Karpas-422 (cell line): ENCODE measurements around the gene KCTD16. TPM values are rescaled to one million over a fixed set of nuclear protein-coding genes. Genes with fewer than 3 reads are reported as not detected.
A peak's percentile ranks its signal among the peaks of the same experiment; 100 is the strongest.

Experiments used
- DNase-seq: peaks from one replicate; pipeline ENCODE4 v3.0.0-alpha.2; 2015
- H2AFZ ChIP-seq: fragments of 200-600 bp; sonication (generic); 2 replicates; pipeline ENCODE4 v1.6.1; 2014; ENCODE audit warnings: antibody characterized with exemption, low read length, mixed read lengths
- H3K27ac ChIP-seq: fragments of 200-600 bp; sonication (generic); 2 replicates; pipeline ENCODE4 v1.5.1; 2014; ENCODE audit warnings: mild to moderate bottlenecking, low read length, moderate library complexity
- H3K27me3 ChIP-seq: fragments of 200-600 bp; sonication (generic); 2 replicates; pipeline ENCODE4 v1.6.1; 2014; ENCODE audit warnings: low read length, mixed read lengths
- H3K36me3 ChIP-seq: fragments of 200-600 bp; sonication (generic); 2 replicates; pipeline ENCODE4 v1.6.1; 2014; ENCODE audit warnings: low read length, mixed read lengths; ENCODE audit not compliant: insufficient read depth
- H3K4me1 ChIP-seq: fragments of 200-600 bp; sonication (generic); 2 replicates; pipeline ENCODE4 v1.6.1; 2014; ENCODE audit warnings: mild to moderate bottlenecking, low read length, mixed read lengths
- H3K4me2 ChIP-seq: fragments of 200-600 bp; sonication (generic); 2 replicates; pipeline ENCODE4 v1.6.1; 2014; ENCODE audit warnings: low read length, low read depth, mild to moderate bottlenecking; ENCODE audit not compliant: poor library complexity, severe bottlenecking
- H3K4me3 ChIP-seq: fragments of 200-600 bp; sonication (generic); 2 replicates; pipeline ENCODE4 v1.5.1; 2014; ENCODE audit warnings: mild to moderate bottlenecking, antibody characterized with exemption, low read length, mixed read lengths
- H3K79me2 ChIP-seq: fragments of 200-600 bp; sonication (generic); 2 replicates; pipeline ENCODE4 v1.6.1; 2014; ENCODE audit warnings: mild to moderate bottlenecking, low read length, mixed read lengths
- H3K9ac ChIP-seq: fragments of 200-600 bp; sonication (generic); 2 replicates; pipeline ENCODE4 v1.6.0; 2014; ENCODE audit warnings: low read length
- H3K9me2 ChIP-seq: fragments of 200-600 bp; sonication (generic), shearing (Covaris generic); replicated peaks from 2 replicates; pipeline ENCODE4 v1.6.0; 2014; ENCODE audit warnings: mild to moderate bottlenecking, low read length, moderate library complexity; ENCODE audit not compliant: insufficient read depth
- H3K9me3 ChIP-seq: fragments of 300-700, 200-600 bp; sonication (generic); 2 replicates; pipeline ENCODE4 v1.6.1; 2014; ENCODE audit warnings: low read length, mixed read lengths
- H4K20me1 ChIP-seq: fragments of 200-600 bp; sonication (generic); 2 replicates; pipeline ENCODE4 v1.6.1; 2014; ENCODE audit warnings: mild to moderate bottlenecking, antibody characterized with exemption, low read length, low read depth; ENCODE audit not compliant: insufficient read depth
- total RNA-seq: library from RNA; depleted of rRNA; stranded (reverse); fragments of >200 nt; shearing (Covaris generic); gene quantifications from 2 replicates; pipeline ENCODE4 v1.2.3, GENCODE V29; 2014; ENCODE audit warnings: low replicate concordance

The KCTD16 gene
- total RNA-seq, 1 experiment from 2014 or later: 0.11 TPM

DNA sequence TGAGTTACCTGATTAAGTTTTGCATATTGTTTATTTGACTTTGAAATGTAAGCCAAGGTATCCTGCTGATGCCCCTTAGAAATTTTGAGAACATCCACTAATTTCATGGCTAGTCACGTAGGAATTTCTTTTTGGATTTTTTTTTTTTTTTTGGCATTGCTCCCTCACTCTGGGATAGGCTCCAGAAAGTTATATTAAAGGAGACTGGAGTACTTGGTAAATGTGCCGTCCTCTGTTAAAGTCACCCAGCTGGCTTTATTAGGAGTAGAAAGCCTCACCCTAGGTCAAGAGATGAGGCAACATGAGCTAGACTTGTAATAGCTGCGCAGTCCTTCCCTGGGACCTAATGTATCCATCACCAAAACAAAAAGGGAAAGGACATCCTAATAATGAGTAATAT is 3.1 kb downstream of the KCTD16 start:
- peaks cover 3% of the 10 kb centered on the region; the same call in 1 of the 2 replicates for H3K36me3 ChIP-seq
- H3K27me3 ChIP-seq: no peaks in the 10 kb centered on the region
- no peak overlapping the region for H2AFZ ChIP-seq
- H3K9me2 ChIP-seq: 0 out of 2 replicates have a peak, but pooled peaks cover 3% of the 10 kb centered on the region
- H3K4me1 ChIP-seq: peaks cover 21% of the 10 kb centered on the region
- no peak overlapping the region for H3K9ac ChIP-seq
- no peak overlapping the region for H3K4me2 ChIP-seq
- peaks cover 17% of the 10 kb centered on the region for H3K79me2 ChIP-seq
- H3K4me3 ChIP-seq: no peak overlapping the region
- no peaks in the 10 kb centered on the region for H3K9me3 ChIP-seq
- H4K20me1 ChIP-seq: no peaks in the 10 kb centered on the region
- no peak for DNase-seq
- H3K27ac ChIP-seq: no peak overlapping the region

GRCh38 chr5:144177548-144177947 is 6.9 kb downstream of the KCTD16 start:
- no peaks in the 10 kb centered on the region for H3K79me2 ChIP-seq
- H2AFZ ChIP-seq: no peak overlapping the region
- DNase-seq: no peak
- no peaks in the 10 kb centered on the region for H3K27me3 ChIP-seq
- no peak overlapping the region for H3K9ac ChIP-seq
- H3K27ac ChIP-seq: no peak overlapping the region
- H3K4me2 ChIP-seq: no peak overlapping the region
- H3K9me3 ChIP-seq: no peaks in the 10 kb centered on the region
- no peaks in the 10 kb centered on the region for H3K36me3 ChIP-seq
- H3K9me2 ChIP-seq: no peaks in the 10 kb centered on the region
- no peaks in the 10 kb centered on the region for H3K4me1 ChIP-seq
- no peak overlapping the region for H3K4me3 ChIP-seq
- H4K20me1 ChIP-seq: no peaks in the 10 kb centered on the region

- Histone ChIP-seq H3K9me2 (no peaks in the 10 kb centered on the region), H3K27ac (no peak overlapping the region), H3K79me2 (no peaks in the 10 kb centered on the region), H4K20me1 (no peaks in the 10 kb centered on the region), H3K9ac (no peak overlapping the region), H3K4me3 (no peak overlapping the region), H3K4me2 (no peak overlapping the region), H3K36me3 (no peaks in the 10 kb centered on the region), H3K9me3 (no peaks in the 10 kb centered on the region), H3K4me1 (no peaks in the 10 kb centered on the region), H3K27me3 (no peaks in the 10 kb centered on the region), H2AFZ (no peak overlapping the region)
- no peak for DNase-seq
Observed at GRCh38 chr5:144179226-144179625, 8.6 kb downstream of the KCTD16 start.

- Histone ChIP-seq H3K27ac (no peak overlapping the region), H3K4me3 (no peak overlapping the region), H4K20me1 (no peaks in the 10 kb centered on the region), H3K9ac (no peak overlapping the region), H3K27me3 (no peaks in the 10 kb centered on the region), H3K9me2 (no peaks in the 10 kb centered on the region), H3K4me1 (peaks cover 15% of the 10 kb centered on the region), H3K4me2 (no peak overlapping the region), H3K79me2 (no peaks in the 10 kb centered on the region), H3K36me3 (no peaks in the 10 kb centered on the region), H3K9me3 (no peaks in the 10 kb centered on the region), H2AFZ (no peak overlapping the region)
- DNase-seq: peak; percentile 71
Observed at GRCh38 chr5:144183254-144183889, 12.7 kb downstream of the KCTD16 start.

DNA sequence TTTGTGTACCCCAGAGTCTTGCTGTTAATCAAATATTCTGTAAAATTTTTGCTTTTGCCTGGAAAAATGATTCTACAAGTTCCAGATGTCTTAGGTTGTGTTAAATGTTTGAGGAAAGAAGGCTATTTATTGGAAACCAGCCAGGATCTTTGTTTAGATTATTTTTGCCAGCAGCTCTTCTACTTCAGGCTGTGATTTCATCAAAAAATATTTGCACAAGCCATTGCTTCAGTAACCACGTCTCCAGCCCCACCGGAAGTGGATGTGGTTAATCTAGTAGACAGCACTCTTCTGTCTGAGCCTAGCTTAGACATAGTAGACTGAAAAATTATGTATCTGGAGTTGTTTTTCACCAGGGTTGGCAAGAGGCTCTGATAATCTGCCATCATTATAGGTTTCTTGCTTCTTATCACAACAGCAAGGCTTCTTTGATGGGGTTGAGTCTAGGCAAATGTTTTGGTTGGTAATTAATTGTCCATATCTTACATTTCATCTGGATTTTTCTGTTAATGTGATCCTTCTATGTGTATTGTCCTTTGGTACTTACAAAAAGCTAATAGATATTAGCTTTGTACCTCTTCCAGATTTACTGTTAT is 17.1 kb downstream of the KCTD16 start:
- Histone ChIP-seq H3K27me3 (no peaks in the 10 kb centered on the region), H3K4me3 (no peak overlapping the region; the same call in 1 of the 2 replicates), H3K4me2 (peak overlapping the region; percentile 50), H3K9me3 (no peaks in the 10 kb centered on the region), H2AFZ (peak overlapping the region; percentile 90; the same call in 1 of the 2 replicates), H3K27ac (peak overlapping the region; percentile 62), H4K20me1 (no peaks in the 10 kb centered on the region), H3K79me2 (no peaks in the 10 kb centered on the region), H3K4me1 (peaks cover 25% of the 10 kb centered on the region), H3K36me3 (no peaks in the 10 kb centered on the region), H3K9me2 (no peaks in the 10 kb centered on the region), H3K9ac (0 out of 2 replicates have a peak overlapping the region, but pooled peaks have one; percentile 16)
- peak; percentile 89 for DNase-seq

DNA sequence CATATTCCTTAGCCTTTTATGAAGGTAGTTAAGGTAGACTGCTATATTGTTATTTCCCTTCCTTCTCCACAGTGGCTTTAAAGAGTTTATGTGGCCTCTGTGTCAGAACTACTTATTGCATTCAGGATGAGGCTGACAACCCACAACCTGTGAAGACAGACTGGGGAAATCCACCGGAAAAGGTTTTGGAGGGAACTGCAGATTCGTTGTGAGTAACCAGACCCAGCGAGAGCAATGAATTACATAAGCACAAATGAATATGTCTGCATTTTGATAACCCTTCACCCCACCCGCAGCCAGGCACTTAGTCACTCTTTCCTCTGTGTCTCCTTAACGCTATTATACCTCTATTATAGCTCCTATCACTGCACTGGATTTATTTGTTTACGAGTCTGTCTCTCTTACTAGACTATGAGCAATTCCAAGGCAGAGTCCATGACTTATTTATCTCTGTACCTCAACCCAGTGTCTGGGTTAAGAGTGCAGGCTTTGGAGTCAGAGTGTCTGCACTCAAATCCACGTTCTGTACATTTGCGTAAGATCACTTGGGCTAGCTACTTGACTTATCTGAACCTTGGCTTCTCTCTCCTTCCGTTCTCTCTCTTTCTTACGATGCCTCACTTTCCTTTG is 19.2 kb downstream of the KCTD16 start:
- Histone ChIP-seq H3K4me3 (no peak overlapping the region), H2AFZ (peak overlapping the region; percentile 49; the same call in 1 of the 2 replicates)

DNA sequence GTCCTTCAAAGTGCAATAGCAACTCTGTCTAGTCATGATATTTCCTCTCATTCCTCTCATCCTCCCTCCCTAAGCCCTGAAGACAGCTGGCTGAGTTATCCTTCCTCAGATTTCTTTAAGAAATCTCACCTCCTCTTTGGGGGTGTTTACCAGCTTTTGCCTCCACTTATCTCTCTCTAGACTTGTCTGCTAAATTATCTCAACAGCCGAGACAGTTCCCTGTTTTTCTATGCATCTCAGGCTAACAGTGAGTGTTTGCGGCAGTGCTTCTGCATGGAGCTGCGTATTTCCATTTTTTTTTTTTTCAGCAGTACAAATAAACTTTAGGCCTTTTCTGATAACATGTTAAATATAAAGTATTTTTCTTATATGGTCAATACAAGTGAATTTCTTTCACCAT is 20.9 kb downstream of the KCTD16 start:
- no peaks in the 10 kb centered on the region for H3K9me2 ChIP-seq
- no peaks in the 10 kb centered on the region for H3K36me3 ChIP-seq
- peak overlapping the region; percentile 92 for H2AFZ ChIP-seq
- no peaks in the 10 kb centered on the region for H4K20me1 ChIP-seq
- H3K79me2 ChIP-seq: no peaks in the 10 kb centered on the region
- no peaks in the 10 kb centered on the region for H3K27me3 ChIP-seq
- H3K27ac ChIP-seq: 0 out of 2 replicates have a peak overlapping the region, but pooled peaks have one; percentile 7
- no peaks in the 10 kb centered on the region for H3K9me3 ChIP-seq
- H3K4me1 ChIP-seq: peaks cover 25% of the 10 kb centered on the region
- H3K4me2 ChIP-seq: peak overlapping the region; percentile 76
- H3K9ac ChIP-seq: peak overlapping the region; percentile 61
- peak overlapping the region; percentile 57 for H3K4me3 ChIP-seq
- DNase-seq: peak; percentile 50

More for the DNA sequence above, 19.2 kb downstream of the KCTD16 start:
- Histone ChIP-seq H3K4me1 (peaks cover 25% of the 10 kb centered on the region), H3K9me3 (no peaks in the 10 kb centered on the region), H3K79me2 (no peaks in the 10 kb centered on the region), H4K20me1 (no peaks in the 10 kb centered on the region), H3K9me2 (no peaks in the 10 kb centered on the region), H3K36me3 (no peaks in the 10 kb centered on the region), H3K27ac (no peak overlapping the region), H3K4me2 (no peak overlapping the region), H3K9ac (no peak overlapping the region), H3K27me3 (no peaks in the 10 kb centered on the region)
- no peak for DNase-seq

DNA sequence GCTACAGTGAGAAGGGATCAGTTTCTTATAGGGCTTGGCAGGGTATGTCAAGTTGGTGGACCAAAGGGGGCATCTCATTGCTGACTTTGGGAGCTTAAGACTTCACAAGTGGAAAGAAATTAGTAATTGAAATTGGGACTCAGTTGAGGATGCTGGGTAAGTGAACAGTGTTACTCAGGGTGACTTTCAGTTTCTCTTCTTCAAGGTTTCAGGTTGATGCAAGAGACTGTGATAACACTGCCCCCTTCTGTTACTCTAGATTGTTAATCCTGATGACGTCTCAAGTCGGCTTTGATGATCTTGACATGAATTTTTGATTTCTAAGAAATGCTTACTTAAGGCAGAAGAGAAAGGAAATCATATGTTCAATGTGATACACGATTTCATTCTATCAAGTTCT is 21.3 kb downstream of the KCTD16 start:
- Histone ChIP-seq H3K4me3 (peak overlapping the region; percentile 57), H3K9ac (peak overlapping the region; percentile 61)

More for the DNA sequence above, 21.3 kb downstream of the KCTD16 start:
- H3K36me3 ChIP-seq: no peaks in the 10 kb centered on the region
- peak overlapping the region; percentile 76 for H3K4me2 ChIP-seq
- H3K27ac ChIP-seq: 0 out of 2 replicates have a peak overlapping the region, but pooled peaks have one; percentile 7
- no peaks in the 10 kb centered on the region for H3K27me3 ChIP-seq
- no peaks in the 10 kb centered on the region for H4K20me1 ChIP-seq
- H2AFZ ChIP-seq: peak overlapping the region; percentile 92
- peaks cover 24% of the 10 kb centered on the region for H3K4me1 ChIP-seq
- peak; percentile 91 for DNase-seq
- no peaks in the 10 kb centered on the region for H3K9me2 ChIP-seq
- no peaks in the 10 kb centered on the region for H3K79me2 ChIP-seq
- H3K9me3 ChIP-seq: no peaks in the 10 kb centered on the region
